GM12874 (cell line): Measurements from ENCODE around the gene MAP2K5.

Experiments
- CTCF ChIP-seq: IDR thresholded peaks from 2 replicates; pipeline ENCODE4 v1.5.1; 2011; ENCODE audit warnings: low read depth, mild to moderate bottlenecking, control low read depth, low read length, moderate library complexity; ENCODE audit not compliant: insufficient read depth

MAP2K5 gene

GRCh38 chr15:67685008-67685599, 142.6 kb downstream of the MAP2K5 start:
- TF ChIP-seq CTCF = no peak

GRCh38 chr15:67685716-67686115, 143.2 kb downstream of the MAP2K5 start:
- no peak for TF ChIP-seq CTCF

DNA sequence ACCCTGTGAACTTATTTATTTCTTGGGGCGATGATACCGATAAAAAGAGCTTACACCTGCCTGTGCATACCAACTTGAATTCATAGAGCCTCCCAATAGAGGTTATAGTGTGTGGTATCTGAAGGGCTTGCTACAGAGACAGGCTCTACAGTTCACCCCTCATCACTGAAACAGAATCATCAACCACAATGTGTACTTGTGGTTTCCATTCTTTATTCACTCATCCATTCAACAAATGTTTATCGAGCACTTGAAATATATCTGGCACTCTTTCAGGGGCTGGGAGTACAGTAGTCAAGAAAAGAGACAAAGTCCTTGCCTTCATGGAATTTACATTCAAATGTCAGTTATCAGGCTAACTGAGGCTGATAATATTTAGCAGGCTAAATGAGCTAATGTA, 148.4 kb downstream of the MAP2K5 start:
- TF ChIP-seq CTCF = no peak

GRCh38 chr15:67691450-67691849, 148.9 kb downstream of the MAP2K5 start:
- TF ChIP-seq CTCF = no peak

- no peak for TF ChIP-seq CTCF
Observed at GRCh38 chr15:67692573-67692972, 150.1 kb downstream of the MAP2K5 start.

GRCh38 chr15:67696087-67696486, 153.6 kb downstream of the MAP2K5 start:
- TF ChIP-seq CTCF = no peak

GRCh38 chr15:67700023-67700422, 157.5 kb downstream of the MAP2K5 start:
- no peak for TF ChIP-seq CTCF

GRCh38 chr15:67701669-67702068, 159.2 kb downstream of the MAP2K5 start:
- TF ChIP-seq CTCF = no peak
